Osteocyte (in vitro differentiated cells): ENCODE data around the gene SOHLH1. TPM values are rescaled to one million over a fixed set of nuclear protein-coding genes. Genes with fewer than 3 reads are reported as not detected.

Experiments used
- DNase-seq: peaks from one replicate; pipeline ENCODE4 v3.0.0; 2021; ENCODE audit warnings: mixed read lengths; ENCODE audit not compliant: unreplicated experiment; ENCODE audit errors: extremely low spot score
- H3K27ac Mint-ChIP-seq: one replicate; pipeline ENCODE4 v1.8.0; 2021; ENCODE audit warnings: mild to moderate bottlenecking, mixed read lengths; ENCODE audit not compliant: unreplicated experiment
- H3K27me3 Mint-ChIP-seq: one replicate; pipeline ENCODE4 v1.8.0; 2021; ENCODE audit warnings: mixed read lengths; ENCODE audit not compliant: unreplicated experiment
- H3K36me3 Mint-ChIP-seq: one replicate; pipeline ENCODE4 v1.8.0; 2021; ENCODE audit warnings: mixed read lengths; ENCODE audit not compliant: unreplicated experiment
- H3K4me1 Mint-ChIP-seq: one replicate; pipeline ENCODE4 v1.8.0; 2021; ENCODE audit warnings: mixed read lengths; ENCODE audit not compliant: unreplicated experiment
- H3K4me3 Mint-ChIP-seq: one replicate; pipeline ENCODE4 v1.8.0; 2021; ENCODE audit warnings: mild to moderate bottlenecking, moderate library complexity, mixed read lengths; ENCODE audit not compliant: unreplicated experiment
- H3K9me3 Mint-ChIP-seq: one replicate; pipeline ENCODE4 v1.8.0; 2021; ENCODE audit warnings: mixed read lengths; ENCODE audit not compliant: unreplicated experiment
- total RNA-seq: library from RNA; stranded (reverse); gene quantifications from 2 replicates; pipeline ENCODE4 v1.2.1, GENCODE V29; 2021
- TF ChIP-seq, protein P1 (sequence below): fragments of 200-600 bp; sonication (generic); IDR thresholded peaks from 2 replicates; pipeline ENCODE4 v1.5.0; 2021; ENCODE audit warnings: antibody characterized with exemption, mild to moderate bottlenecking, moderate library complexity

The SOHLH1 gene
- total RNA-seq, 1 donor from 2014 or later: not detected

DNA sequence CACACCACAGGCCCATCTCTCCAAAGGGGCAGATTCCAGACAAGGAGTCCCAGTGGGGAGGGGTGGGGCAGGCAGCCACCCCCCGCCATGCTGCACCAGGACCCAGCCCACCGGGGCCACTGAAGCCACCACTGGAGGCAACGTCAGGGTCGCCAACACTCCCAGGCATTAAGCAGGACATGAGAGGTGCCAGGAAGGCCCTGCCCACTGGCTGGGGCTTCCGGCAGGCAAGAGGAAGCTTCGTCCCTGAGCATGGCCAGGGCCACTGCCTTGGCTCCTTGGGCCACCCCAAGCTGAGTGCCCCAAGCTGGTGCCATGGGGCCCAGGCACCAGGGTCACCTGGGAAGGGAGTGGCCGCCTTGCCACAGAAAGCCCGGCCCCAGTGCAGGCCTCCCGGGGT lies 20.2 kb upstream of the SOHLH1 start:
- no peak overlapping the region for H3K27ac Mint-ChIP-seq
- no peaks in the 10 kb centered on the region for H3K4me1 Mint-ChIP-seq
- no peak overlapping the region for H3K4me3 Mint-ChIP-seq
- H3K36me3 Mint-ChIP-seq: no peaks in the 10 kb centered on the region
- TF ChIP-seq, protein P1, sequence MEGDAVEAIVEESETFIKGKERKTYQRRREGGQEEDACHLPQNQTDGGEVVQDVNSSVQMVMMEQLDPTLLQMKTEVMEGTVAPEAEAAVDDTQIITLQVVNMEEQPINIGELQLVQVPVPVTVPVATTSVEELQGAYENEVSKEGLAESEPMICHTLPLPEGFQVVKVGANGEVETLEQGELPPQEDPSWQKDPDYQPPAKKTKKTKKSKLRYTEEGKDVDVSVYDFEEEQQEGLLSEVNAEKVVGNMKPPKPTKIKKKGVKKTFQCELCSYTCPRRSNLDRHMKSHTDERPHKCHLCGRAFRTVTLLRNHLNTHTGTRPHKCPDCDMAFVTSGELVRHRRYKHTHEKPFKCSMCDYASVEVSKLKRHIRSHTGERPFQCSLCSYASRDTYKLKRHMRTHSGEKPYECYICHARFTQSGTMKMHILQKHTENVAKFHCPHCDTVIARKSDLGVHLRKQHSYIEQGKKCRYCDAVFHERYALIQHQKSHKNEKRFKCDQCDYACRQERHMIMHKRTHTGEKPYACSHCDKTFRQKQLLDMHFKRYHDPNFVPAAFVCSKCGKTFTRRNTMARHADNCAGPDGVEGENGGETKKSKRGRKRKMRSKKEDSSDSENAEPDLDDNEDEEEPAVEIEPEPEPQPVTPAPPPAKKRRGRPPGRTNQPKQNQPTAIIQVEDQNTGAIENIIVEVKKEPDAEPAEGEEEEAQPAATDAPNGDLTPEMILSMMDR: no peak
- peaks cover 18% of the 10 kb centered on the region for H3K27me3 Mint-ChIP-seq
- DNase-seq: no peak
- H3K9me3 Mint-ChIP-seq: no peaks in the 10 kb centered on the region

DNA sequence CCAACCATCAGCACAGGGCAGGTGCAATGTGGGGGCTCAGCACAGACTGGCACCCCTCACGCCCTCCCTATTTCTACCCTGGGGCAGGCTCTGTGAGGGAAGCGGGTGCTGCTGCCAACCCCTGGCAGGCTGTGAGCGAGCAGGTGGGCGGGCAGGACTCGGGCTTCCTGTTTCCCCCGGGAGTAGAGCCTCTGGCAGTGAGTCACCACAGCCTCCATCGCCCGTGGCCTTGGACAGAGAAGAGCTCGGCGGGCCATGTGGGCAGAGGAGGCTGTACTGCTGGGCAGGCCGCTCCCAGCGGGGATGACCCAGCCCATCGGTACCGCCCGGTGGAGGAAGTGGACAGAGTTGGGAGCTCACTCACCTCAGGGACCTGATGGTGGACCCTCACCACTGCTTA lies 19.3 kb upstream of the SOHLH1 start:
- Mint-ChIP-seq H3K9me3 (no peaks in the 10 kb centered on the region), H3K27me3 (peaks cover 20% of the 10 kb centered on the region), H3K4me3 (no peak overlapping the region), H3K27ac (no peak overlapping the region), H3K36me3 (no peaks in the 10 kb centered on the region), H3K4me1 (no peaks in the 10 kb centered on the region)
- DNase-seq: no peak
- TF ChIP-seq, protein P1: no peak

DNA sequence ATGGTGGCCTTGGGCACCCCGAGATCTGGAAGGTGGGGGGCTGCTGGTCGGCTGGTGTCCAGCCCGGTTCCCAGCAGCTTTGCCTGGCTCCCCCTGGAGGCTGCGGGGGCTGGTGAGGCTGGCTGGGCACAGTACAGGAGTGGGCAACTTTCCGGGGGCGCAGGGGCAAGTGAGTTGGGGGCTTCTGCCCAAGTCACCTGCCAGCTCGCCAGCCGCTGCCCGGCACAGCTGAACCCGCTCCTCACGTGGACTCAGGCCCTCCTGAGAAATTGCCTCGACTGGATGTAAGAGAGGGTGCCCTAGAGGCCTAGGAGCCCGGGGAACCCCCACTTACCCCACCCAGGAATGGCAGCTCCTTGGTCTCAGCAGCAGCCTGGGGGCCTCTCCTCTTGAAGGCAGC lies 18.1 kb upstream of the SOHLH1 start:
- TF ChIP-seq, protein P1: no peak
- DNase-seq: no peak
- H3K4me3 Mint-ChIP-seq: no peak overlapping the region
- no peaks in the 10 kb centered on the region for H3K4me1 Mint-ChIP-seq
- H3K36me3 Mint-ChIP-seq: no peaks in the 10 kb centered on the region
- H3K9me3 Mint-ChIP-seq: no peaks in the 10 kb centered on the region
- H3K27me3 Mint-ChIP-seq: peaks cover 24% of the 10 kb centered on the region
- no peak overlapping the region for H3K27ac Mint-ChIP-seq

DNA sequence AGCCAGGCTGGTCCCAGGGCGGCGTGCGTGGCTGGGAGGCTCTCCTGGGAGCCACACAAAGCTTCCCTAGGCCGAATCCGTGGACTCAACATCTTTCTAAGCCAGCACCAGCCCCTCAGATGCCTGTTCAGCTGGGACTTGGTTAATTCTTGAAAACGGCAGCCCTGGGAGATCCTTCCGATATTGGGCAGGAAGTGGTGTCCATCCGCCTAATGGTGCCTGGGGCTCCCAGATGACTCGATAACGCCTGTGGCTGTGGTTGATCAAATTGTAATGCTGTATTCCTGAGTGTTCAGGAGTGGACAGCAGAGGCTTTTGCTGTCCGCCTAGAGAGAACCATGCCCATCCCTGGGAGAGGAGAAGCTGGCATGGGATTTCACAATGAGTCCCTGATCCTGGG lies 16.8 kb upstream of the SOHLH1 start:
- no peak for DNase-seq
- Mint-ChIP-seq H3K4me1 (no peaks in the 10 kb centered on the region), H3K27me3 (peaks cover 24% of the 10 kb centered on the region), H3K9me3 (no peaks in the 10 kb centered on the region), H3K27ac (no peak overlapping the region), H3K36me3 (no peaks in the 10 kb centered on the region), H3K4me3 (no peak overlapping the region)
- TF ChIP-seq, protein P1: no peak

DNA sequence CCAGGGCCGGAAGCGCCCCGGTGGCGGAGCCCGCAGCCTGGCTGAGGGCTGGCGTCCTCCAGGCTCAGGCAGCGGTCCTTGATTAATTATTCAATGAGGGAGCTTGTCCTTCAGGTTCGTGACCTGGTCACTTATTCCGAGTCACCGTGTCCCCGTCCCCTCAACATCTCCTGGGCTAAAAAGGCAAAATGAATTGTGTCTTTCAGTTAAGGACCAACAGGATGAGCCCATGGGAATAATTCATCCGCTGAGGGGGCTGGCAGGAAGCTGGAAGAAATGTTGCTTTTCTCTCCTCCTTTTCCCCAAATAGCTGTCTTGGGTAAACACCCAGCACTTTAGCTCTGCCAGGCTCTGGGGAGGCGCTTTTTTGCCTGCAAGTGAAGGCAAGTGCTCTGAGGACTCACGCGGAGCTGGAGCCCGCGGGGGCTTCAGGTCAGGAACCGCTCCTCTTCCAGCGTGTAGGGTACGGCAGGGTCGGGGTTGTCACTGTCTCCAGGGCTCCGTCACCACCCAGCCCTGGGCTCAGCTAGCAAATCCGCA lies 15.8 kb upstream of the SOHLH1 start:
- Mint-ChIP-seq H3K4me3 (no peak overlapping the region), H3K9me3 (no peaks in the 10 kb centered on the region), H3K27ac (no peak overlapping the region), H3K27me3 (peaks cover 24% of the 10 kb centered on the region), H3K4me1 (no peaks in the 10 kb centered on the region), H3K36me3 (no peaks in the 10 kb centered on the region)
- DNase-seq: no peak
- TF ChIP-seq, protein P1: no peak
